Muscle layer of duodenum (tissue), 2 donors: ENCODE data around the gene MYO1E.

Source experiments
- H3K27ac ChIP-seq: one replicate; pipeline ENCODE4 v1.7.0; 2013; ENCODE audit warnings: mild to moderate bottlenecking, low read length
- H3K27me3 ChIP-seq: one replicate; pipeline ENCODE4 v1.7.0; 2013; ENCODE audit warnings: low read depth, mild to moderate bottlenecking, control low read depth, low read length
- H3K36me3 ChIP-seq, 2 donors: one replicate each; pipeline ENCODE4 v1.7.0; 2013; ENCODE audit warnings: low read length in 2 of 2, control low read depth in 1 of 2, mild to moderate bottlenecking in 1 of 2; ENCODE audit not compliant: insufficient read depth in 2 of 2, control insufficient read depth in 1 of 2
- H3K4me1 ChIP-seq, 2 donors: one replicate each; pipeline ENCODE4 v1.7.0; 2013; ENCODE audit warnings: low read length in 2 of 2, mild to moderate bottlenecking in 2 of 2, control low read depth in 1 of 2, moderate library complexity in 1 of 2; ENCODE audit not compliant: insufficient read depth in 2 of 2, control insufficient read depth in 1 of 2
- H3K4me3 ChIP-seq, 2 donors: one replicate each; pipeline ENCODE4 v1.7.0; 2013; ENCODE audit warnings: low read length in 2 of 2, low read depth in 1 of 2, mild to moderate bottlenecking in 1 of 2
- H3K9me3 ChIP-seq, 2 donors: one replicate each; pipeline ENCODE4 v1.7.0; 2013; ENCODE audit warnings: low read length in 2 of 2, control low read depth in 1 of 2, mild to moderate bottlenecking in 1 of 2; ENCODE audit not compliant: control insufficient read depth in 1 of 2
- donor health status: healthy.

The MYO1E gene

DNA sequence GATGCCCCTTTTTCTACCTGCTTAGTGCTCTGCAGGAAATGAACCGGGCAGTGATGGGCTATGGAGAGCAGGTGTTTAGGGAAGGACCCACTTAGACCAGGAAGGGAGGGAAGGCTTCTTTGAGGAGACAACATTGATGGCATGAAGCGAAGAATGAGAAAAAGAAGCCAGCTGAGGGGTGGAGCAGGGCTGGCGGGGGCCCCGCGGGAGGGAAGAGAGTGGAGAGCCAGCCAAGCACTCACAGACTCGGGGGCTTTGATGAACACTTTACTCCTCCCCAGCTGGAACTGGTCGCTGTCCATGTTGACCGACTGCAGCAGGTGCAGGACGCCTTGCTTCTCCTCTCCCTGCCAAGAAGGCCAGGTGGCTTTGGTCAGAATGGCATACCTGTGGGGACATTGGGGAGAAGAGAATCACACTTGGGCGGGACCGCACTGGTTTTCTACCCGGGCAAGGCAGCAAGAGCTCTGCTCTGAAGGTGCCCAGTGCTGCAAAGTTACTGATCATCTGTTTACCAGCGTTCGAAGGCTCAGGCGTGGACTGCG lies 194.4 kb downstream of the MYO1E start:
- Histone ChIP-seq H3K4me1 (peaks cover 7 to 9% of the 10 kb centered on the region in 2 donors), H3K27ac (no peak overlapping the region), H3K36me3 (peaks cover 8 to 39% of the 10 kb centered on the region in 2 donors), H3K9me3 (peaks cover 0 to 5% of the 10 kb centered on the region in 2 donors), H3K27me3 (no peaks in the 10 kb centered on the region), H3K4me3 (no peak overlapping the region)

GRCh38 chr15:59177317-59177660 lies 195.4 kb downstream of the MYO1E start:
- peaks cover 8 to 35% of the 10 kb centered on the region in 2 donors for H3K36me3 ChIP-seq
- peaks cover 7 to 9% of the 10 kb centered on the region in 2 donors for H3K4me1 ChIP-seq
- H3K4me3 ChIP-seq = no peak overlapping the region
- no peaks in the 10 kb centered on the region for H3K27me3 ChIP-seq
- H3K9me3 ChIP-seq = peaks cover 0 to 5% of the 10 kb centered on the region in 2 donors
- no peak overlapping the region for H3K27ac ChIP-seq

GRCh38 chr15:59176653-59177316 lies 195.9 kb downstream of the MYO1E start:
- Histone ChIP-seq H3K36me3 (peaks cover 8 to 33% of the 10 kb centered on the region in 2 donors), H3K4me3 (no peak overlapping the region), H3K27me3 (no peaks in the 10 kb centered on the region), H3K27ac (no peak overlapping the region), H3K4me1 (peaks cover 7 to 9% of the 10 kb centered on the region in 2 donors), H3K9me3 (peaks cover 0 to 4% of the 10 kb centered on the region in 2 donors)

DNA sequence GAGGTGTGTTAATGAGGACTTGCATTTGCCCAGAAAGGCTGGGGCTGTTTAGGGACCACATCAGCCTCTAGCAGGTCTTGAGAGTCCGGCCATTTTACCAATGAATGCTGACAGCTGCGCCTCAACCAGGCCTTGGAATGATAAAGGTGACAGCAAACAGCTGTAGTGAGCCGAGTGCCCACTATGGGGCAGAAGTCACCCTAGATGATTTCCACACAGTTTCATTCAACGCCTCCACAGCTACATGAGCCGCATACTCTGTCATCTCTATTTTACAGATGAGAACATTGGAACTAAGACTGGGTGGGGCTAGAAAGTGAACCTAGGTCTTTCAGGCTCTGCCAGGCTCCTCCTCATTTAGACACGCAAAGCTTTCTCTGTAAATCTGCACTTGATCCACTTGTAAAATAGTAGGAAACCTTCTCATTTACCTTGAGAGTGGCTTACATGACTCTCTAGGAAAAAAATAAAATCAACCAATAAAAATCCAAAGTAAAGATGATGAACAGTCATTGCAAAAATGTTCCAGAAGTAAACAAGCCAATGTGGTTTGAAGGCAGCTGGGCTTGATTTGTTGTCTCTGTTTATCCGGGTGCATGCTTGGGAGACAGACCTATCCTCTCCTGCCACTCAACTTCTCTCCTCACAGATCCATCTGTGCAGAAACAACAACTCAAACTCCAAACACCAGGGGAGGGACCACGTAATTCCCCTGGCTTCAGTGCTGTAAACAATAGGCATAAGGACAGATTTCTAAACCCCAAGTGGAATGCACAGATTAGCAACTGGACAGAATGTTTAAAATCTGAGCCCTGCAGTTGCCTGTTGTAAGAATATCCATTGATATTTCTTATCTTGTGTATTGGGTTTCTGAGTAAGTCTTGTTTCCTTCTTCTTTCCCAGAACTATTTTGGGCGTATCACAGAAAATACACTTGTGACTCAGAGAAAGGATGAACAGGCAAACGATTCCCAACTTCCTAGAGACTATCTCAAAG lies 197.5 kb downstream of the MYO1E start:
- no peaks in the 10 kb centered on the region for H3K9me3 ChIP-seq
- no peaks in the 10 kb centered on the region for H3K27me3 ChIP-seq
- peak overlapping the region; percentile 10 for H3K27ac ChIP-seq
- H3K4me3 ChIP-seq = no peak overlapping the region
- peaks cover 13 to 33% of the 10 kb centered on the region in 2 donors for H3K36me3 ChIP-seq
- peaks cover 7 to 9% of the 10 kb centered on the region in 2 donors for H3K4me1 ChIP-seq

GRCh38 chr15:59174151-59174834 lies 198.4 kb downstream of the MYO1E start:
- peaks cover 7 to 9% of the 10 kb centered on the region in 2 donors for H3K4me1 ChIP-seq
- no peak overlapping the region for H3K4me3 ChIP-seq
- peak overlapping the region; percentile 10 for H3K27ac ChIP-seq
- no peaks in the 10 kb centered on the region for H3K9me3 ChIP-seq
- H3K27me3 ChIP-seq = no peaks in the 10 kb centered on the region
- H3K36me3 ChIP-seq = peaks cover 13 to 41% of the 10 kb centered on the region in 2 donors

- H3K36me3 ChIP-seq = peaks cover 13 to 31% of the 10 kb centered on the region in 2 donors
- H3K27ac ChIP-seq = no peak overlapping the region
- no peaks in the 10 kb centered on the region for H3K27me3 ChIP-seq
- peaks cover 7 to 9% of the 10 kb centered on the region in 2 donors for H3K4me1 ChIP-seq
- no peaks in the 10 kb centered on the region for H3K9me3 ChIP-seq
- no peak overlapping the region for H3K4me3 ChIP-seq
Observed at GRCh38 chr15:59173194-59173593, 199.5 kb downstream of the MYO1E start.

- no peak overlapping the region for H3K4me3 ChIP-seq
- no peaks in the 10 kb centered on the region for H3K27me3 ChIP-seq
- peaks cover 13 to 25% of the 10 kb centered on the region in 2 donors for H3K36me3 ChIP-seq
- peaks cover 7 to 9% of the 10 kb centered on the region in 2 donors for H3K4me1 ChIP-seq
- H3K27ac ChIP-seq = no peak overlapping the region
- H3K9me3 ChIP-seq = no peaks in the 10 kb centered on the region
Observed at GRCh38 chr15:59172289-59172901, 200.3 kb downstream of the MYO1E start.

GRCh38 chr15:59171067-59171397 lies 201.6 kb downstream of the MYO1E start:
- Histone ChIP-seq H3K9me3 (no peaks in the 10 kb centered on the region), H3K27ac (no peak overlapping the region), H3K36me3 (peaks cover 9 to 26% of the 10 kb centered on the region in 2 donors), H3K27me3 (no peaks in the 10 kb centered on the region), H3K4me1 (peaks cover 7 to 9% of the 10 kb centered on the region in 2 donors), H3K4me3 (no peak overlapping the region)

GRCh38 chr15:59170295-59171066 lies 202.2 kb downstream of the MYO1E start:
- Histone ChIP-seq H3K27me3 (no peaks in the 10 kb centered on the region), H3K36me3 (peaks cover 9 to 26% of the 10 kb centered on the region in 2 donors), H3K4me3 (no peak overlapping the region), H3K9me3 (no peaks in the 10 kb centered on the region), H3K4me1 (peaks cover 7% of the 10 kb centered on the region in 2 donors), H3K27ac (no peak overlapping the region)

DNA sequence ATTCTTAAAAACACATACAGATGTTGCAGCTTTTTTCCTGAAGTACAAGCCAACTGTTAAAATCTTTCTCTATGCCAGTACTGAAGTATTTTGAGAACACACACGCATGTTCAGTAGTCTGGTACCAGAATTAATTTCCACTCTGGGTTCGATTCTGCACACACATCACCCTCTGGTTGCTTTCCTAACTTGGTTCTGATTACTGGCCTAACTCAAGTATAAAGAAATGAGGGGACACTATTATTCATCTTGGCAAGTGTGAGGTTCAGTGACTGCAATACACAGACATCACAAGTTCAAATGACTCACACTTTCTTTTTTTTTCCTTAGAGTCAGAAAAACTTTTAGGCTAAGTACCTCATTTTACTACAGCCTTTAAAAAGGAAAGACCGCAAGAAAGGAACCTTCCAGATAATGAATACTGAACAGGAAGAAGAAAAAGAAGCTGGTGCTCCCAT lies 203.4 kb downstream of the MYO1E start:
- H3K9me3 ChIP-seq = no peaks in the 10 kb centered on the region
- H3K36me3 ChIP-seq = peaks cover 9 to 35% of the 10 kb centered on the region in 2 donors
- H3K27ac ChIP-seq = peak overlapping the region; percentile 58
- H3K4me3 ChIP-seq = no peak overlapping the region
- no peaks in the 10 kb centered on the region for H3K4me1 ChIP-seq
- no peaks in the 10 kb centered on the region for H3K27me3 ChIP-seq
